Stimulated activated CD8-positive, alpha-beta memory T cell treated with anti-CD3 and anti-CD28 coated beads, Interleukin-4, amount 100 ng/mL, for 24 hours (primary cell): ENCODE results near the gene GRIK4.

Experiments
- DNase-seq: peaks from one replicate; pipeline ENCODE4 v3.0.0-alpha.2; 2020; ENCODE audit warnings: low read depth

The GRIK4 gene

GRCh38 chr11:120816176-120816575, 304.6 kb downstream of the GRIK4 start:
- DNase-seq = no peak

DNA sequence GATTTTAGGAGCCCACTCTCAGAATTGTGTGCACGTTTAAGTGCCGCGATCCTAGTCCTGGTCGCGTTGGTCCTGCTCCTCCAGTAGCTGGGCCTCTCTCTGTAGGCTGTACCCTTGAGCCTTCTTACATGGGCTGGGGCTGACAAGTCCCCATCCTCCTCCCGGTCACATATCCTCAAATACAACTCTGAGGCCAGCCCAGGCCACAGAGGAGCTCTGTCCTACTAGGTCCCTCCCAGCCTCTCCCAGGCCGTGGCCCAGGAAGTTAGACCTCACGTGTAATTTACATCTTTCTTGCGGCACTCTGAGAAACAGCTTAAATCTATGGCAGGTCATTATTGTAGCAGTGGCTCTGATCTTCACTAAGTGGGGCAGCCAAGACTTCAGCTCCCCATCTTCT, 305.2 kb downstream of the GRIK4 start:
- no peak for DNase-seq

- DNase-seq = no peak
Observed at GRCh38 chr11:120817158-120817557, 305.6 kb downstream of the GRIK4 start.

DNA sequence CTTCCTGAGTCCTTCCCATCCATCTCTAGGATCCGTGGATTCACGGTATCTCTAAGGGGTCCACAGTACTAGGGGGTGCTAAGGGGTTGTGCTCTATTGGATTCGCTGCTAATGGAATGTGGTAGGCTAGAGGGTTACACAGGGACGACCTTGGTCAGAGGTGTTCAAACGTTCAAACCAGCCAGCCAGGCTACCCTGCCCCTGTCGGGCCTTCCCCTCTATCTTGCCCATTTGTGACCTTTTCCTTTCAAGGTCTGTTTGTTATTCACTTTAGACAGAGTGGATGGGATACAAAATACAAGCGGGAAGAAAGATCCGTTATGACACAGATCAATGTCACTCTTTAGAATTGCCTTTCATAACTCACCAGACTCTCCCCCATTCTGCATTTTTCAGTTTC, 306.5 kb downstream of the GRIK4 start:
- DNase-seq = no peak

- DNase-seq = no peak
Observed at GRCh38 chr11:120819003-120819402, 307.5 kb downstream of the GRIK4 start.

GRCh38 chr11:120819437-120820365, 308.2 kb downstream of the GRIK4 start:
- DNase-seq = no peak

DNA sequence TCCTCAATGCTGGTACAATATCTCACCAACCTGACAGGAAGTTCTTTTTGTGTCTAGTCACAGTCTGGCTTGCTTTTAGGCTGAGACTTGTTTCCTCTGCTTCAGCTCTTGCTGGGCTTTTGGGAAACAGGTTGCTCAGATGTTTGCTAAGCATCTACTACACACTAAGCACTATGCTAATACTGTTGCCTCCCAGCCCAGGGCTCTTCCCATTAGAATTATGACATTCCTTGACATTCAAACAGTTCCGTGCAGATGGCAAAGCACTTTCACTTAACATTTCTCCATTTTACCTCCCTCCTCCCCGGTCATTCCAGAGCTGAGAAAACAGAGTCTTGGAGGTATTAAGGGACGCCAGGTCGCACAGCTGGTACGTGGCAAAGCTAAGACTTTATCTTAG, 311.6 kb downstream of the GRIK4 start:
- no peak for DNase-seq

DNA sequence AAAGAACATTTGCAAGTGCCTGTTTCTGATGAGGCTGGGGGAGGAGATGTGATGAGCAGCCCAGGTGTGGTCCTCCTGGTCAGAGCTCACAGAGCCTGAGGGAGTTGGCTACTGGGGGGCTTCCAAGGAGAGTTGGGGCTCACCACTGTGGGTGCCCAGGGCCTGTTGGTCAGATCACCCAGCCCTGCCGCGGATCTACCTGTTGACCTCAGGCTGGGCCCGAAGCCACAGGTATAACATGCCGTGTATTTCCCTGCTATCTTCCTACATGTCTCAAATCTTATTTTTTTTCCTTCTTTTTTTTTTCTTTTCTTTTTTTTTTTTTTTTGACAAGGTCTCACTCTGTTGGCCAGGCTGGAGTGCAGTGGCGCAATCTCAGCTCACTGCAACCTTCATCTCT, 312.7 kb downstream of the GRIK4 start:
- no peak for DNase-seq

DNA sequence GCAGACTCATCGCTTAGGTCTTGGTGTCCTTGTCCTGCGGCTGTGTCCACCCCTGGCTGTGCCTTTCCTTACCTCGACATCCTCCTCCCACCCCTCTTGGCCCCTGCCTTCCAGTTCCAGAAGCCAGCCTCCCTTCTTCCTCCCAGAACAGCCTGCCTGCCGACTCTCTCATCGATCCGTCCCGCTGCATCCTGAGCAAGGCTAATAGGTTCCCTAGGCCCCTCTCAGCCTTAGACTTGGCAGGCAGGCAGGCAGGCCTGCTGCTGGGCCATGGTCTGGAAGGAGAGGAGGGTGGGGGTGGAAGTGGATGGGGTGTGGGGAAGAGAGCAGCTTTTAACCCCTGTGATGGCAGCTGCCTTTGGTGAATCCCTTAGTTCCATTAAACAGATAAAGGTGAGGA, 315.6 kb downstream of the GRIK4 start:
- no peak for DNase-seq

GRCh38 chr11:120827820-120828219, 316.3 kb downstream of the GRIK4 start:
- DNase-seq = no peak

DNA sequence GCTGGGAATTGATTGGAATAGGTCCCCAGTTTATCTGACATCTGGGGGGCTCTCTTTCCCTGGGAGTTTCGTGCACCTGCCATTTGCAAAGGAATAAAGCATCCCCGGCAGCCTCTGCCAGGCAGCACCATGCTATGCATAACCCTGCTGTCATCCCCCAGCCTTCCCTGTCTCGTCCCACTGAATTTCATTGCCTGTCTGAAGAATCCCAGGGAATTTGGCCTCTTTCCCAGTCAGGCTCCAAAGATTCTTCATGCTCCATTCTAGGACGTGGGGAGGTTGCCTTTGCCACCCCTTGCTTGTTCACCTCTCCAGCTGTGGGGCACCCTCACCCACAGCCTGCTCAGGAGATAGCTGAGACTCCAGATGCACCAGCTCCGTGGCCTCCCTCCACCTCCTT, 317.3 kb downstream of the GRIK4 start:
- no peak for DNase-seq

- DNase-seq = no peak
Observed at GRCh38 chr11:120830085-120830620, 318.6 kb downstream of the GRIK4 start.

GRCh38 chr11:120832481-120833238, 321.1 kb downstream of the GRIK4 start:
- no peak for DNase-seq

DNA sequence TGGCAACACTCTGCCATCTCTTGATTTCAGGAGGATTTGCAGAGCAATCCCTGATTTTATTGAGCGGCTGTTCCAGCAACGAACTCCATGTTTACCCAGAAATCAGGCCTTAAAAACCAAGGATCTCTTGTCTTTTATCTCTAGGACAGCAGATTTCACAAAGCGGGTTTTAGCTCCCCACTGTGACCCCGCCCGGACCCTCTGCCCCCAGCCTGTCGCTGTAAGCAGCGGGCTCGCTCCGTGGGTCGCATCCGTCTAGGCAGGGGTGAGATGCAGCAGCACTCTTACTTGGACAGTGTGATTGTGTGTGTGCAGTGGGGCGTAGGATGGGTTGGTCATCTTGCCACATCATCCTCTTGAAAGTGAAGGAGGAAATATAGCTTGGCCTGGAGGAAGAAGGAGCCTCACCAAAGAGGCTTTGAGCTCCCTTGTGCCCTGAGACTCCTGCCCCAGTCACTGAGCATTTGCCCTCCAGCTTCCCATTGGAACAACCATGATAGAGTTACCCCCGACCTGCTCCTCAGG, 323.2 kb downstream of the GRIK4 start:
- no peak for DNase-seq

GRCh38 chr11:120835601-120836228, 324.2 kb downstream of the GRIK4 start:
- DNase-seq = no peak

DNA sequence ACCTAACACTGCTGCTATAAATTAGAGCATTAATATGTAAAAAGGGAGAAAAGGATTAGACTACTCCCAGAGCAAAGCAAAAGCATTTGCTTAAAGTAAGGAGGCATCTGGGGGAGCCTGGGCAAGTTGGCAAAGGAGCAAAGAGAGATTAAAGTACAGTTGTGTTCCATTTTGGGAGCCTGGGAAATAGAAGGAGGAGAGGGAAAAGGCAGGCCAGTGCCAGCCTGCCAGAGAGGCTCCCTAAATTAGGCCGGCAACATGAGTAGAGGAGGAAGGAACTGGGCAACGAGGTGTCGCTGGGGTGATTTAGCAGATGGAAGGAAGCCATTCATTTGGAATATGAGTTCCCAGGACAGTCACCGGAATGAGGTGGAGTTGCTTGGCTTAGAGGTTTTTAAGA, 326.1 kb downstream of the GRIK4 start:
- DNase-seq = no peak

GRCh38 chr11:120839201-120839600, 327.7 kb downstream of the GRIK4 start:
- no peak for DNase-seq

- no peak for DNase-seq
Observed at GRCh38 chr11:120839846-120840402, 328.4 kb downstream of the GRIK4 start.

DNA sequence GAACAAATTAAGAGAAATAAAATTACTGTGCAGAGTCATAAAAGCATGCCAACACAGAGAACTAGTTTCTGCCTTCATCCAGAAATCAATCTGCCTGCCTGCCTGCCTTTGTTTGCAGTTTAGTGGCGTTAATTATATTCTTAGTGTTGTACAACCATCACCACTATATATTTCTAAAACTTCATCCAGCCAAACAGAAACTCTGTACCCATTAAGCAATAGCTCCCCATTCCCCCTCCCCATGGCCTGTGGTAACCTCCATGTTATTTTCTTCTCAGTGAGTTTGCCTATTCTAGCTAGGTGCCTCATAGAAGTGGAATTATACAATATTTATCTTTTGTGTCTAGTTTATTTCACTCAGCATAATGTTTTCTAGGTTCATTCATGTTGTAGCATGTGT, 329.1 kb downstream of the GRIK4 start:
- DNase-seq = no peak

DNA sequence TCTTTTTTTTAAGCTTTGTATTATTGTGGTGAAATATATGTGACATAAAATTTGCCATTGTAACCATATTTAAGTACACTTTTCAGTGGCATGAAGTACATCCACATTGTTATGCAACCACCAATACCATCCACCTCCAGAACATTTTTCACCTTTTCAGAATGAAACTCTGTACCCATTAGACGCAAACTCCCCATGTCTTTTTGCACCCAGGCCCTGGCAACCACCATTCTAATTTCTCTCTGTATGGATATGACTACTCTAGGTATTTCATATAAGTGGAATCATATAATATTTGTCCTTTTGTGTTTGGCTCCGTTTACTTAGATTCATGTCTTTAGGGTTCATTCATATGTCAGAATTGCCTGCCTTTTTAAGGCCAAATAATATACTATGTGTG, 329.5 kb downstream of the GRIK4 start:
- no peak for DNase-seq

GRCh38 chr11:120842195-120842594, 330.6 kb downstream of the GRIK4 start:
- no peak for DNase-seq

DNA sequence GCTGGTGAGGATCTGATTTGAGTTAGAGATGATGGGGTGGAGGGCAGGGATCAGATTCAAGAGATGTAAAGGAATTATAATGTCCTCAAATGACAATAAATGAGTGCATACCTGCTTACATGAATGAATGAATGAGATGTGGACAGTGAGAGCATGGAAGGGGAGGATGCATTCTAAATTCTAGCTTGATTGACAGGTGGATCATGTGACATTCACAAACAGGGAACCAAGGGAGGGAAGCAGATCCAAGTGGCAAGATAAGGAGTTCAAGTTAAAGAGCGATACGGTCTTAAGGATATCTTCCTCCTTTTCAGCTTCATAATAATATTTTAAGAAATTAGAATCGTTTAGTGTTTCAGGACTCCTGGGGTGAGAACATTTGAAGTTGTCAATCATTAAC, 341.9 kb downstream of the GRIK4 start:
- DNase-seq = no peak
